ENCODE results near the gene ACSM3. TPM values are rescaled to one million over a fixed set of nuclear protein-coding genes. Genes with fewer than 3 reads are reported as not detected.
"Not testable (repeated sequence)": the region's sequence is repeated elsewhere in the genome, so short reads cannot be mapped to it uniquely, and the experiment has no call there.

ACSM3 gene
- polyA plus RNA-seq, 1 experiment: 0.29 TPM

GRCh38 chr16:20747030-20747816, 16.6 kb upstream of the ACSM3 start:
- POLR2A ChIA-PET: no interaction called here
- CTCF ChIA-PET: no interaction called here
- peaks cover 4% of the 10 kb centered on the region for H3K27me3 ChIP-seq (ENCODE audit: control insufficient read depth, insufficient read depth, low read length)
- TF ChIP-seq, protein P1, sequence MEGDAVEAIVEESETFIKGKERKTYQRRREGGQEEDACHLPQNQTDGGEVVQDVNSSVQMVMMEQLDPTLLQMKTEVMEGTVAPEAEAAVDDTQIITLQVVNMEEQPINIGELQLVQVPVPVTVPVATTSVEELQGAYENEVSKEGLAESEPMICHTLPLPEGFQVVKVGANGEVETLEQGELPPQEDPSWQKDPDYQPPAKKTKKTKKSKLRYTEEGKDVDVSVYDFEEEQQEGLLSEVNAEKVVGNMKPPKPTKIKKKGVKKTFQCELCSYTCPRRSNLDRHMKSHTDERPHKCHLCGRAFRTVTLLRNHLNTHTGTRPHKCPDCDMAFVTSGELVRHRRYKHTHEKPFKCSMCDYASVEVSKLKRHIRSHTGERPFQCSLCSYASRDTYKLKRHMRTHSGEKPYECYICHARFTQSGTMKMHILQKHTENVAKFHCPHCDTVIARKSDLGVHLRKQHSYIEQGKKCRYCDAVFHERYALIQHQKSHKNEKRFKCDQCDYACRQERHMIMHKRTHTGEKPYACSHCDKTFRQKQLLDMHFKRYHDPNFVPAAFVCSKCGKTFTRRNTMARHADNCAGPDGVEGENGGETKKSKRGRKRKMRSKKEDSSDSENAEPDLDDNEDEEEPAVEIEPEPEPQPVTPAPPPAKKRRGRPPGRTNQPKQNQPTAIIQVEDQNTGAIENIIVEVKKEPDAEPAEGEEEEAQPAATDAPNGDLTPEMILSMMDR (IDR thresholded peaks at IDR 0.05; ENCODE audit: insufficient read depth, low read depth, low read length): no peak
- no peak for DNase-seq (ENCODE audit: low read depth)
- no peak overlapping the region for H3K4me3 ChIP-seq (ENCODE audit: low read depth, low read length)
- no peaks in the 10 kb centered on the region for H3K36me3 ChIP-seq (ENCODE audit: control insufficient read depth, insufficient read depth, low read length)

DNA sequence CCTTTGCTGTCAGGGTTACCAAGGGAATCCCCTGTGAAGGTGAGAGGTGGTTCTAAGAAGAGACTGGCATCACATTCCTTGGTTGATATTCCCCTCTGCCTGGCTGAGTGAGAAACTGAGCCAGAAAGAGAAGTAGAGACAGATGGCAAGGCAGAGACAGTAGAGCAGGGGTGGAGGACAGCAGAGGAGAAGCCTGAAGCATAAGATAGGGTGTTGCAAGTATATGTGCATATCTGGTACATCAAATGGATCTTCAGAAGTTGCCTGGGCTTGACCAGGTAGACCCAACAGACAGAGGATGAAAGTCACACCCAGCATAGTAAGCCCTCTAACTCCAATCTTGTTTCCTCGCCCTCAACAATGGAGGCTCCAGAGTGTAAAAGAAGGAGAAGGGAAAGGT, 14.3 kb upstream of the ACSM3 start:
- no peak overlapping the region for H3K4me3 ChIP-seq (ENCODE audit: low read depth, low read length)
- ChIA-PET POLR2A (no interaction called here), CTCF (no interaction called here)
- TF ChIP-seq, protein P1 (IDR thresholded peaks at IDR 0.05; ENCODE audit: insufficient read depth, low read depth, low read length): no peak
- peaks cover 4% of the 10 kb centered on the region for H3K27me3 ChIP-seq (ENCODE audit: control insufficient read depth, insufficient read depth, low read length)
- no peak for DNase-seq (ENCODE audit: low read depth)
- H3K36me3 ChIP-seq (ENCODE audit: control insufficient read depth, insufficient read depth, low read length): no peaks in the 10 kb centered on the region

DNA sequence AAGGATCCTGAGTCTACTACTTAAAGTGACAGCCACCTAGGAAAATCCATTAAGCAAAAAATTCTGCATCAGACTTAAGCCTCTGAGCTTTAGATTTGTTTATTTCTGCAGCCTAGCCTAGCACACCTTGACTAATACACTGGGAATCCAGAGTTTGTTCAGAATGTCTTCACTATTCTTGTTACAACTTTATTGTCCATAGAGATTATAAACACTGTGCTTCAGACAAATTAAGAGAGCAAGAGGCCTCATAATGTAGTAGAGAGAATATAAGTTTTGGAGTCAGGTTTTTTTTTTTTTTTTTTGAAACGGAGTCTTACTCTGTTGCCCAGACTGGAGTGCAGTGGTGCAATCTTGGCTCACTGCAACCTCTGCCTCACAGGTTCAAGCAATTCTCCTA, 13.3 kb upstream of the ACSM3 start:
- TF ChIP-seq, protein P1 (IDR thresholded peaks at IDR 0.05; ENCODE audit: insufficient read depth, low read depth, low read length): no peak
- H3K27me3 ChIP-seq (ENCODE audit: control insufficient read depth, insufficient read depth, low read length): peaks cover 4% of the 10 kb centered on the region
- no peak overlapping the region for H3K4me3 ChIP-seq (ENCODE audit: low read depth, low read length)
- POLR2A ChIA-PET: no interaction called here
- CTCF ChIA-PET: interaction anchor here (0.9 kb wide), 1 partner anchor 49 kb away, joined by 4 read pairs; no protein-coding TSS in a partner anchor
- no peaks in the 10 kb centered on the region for H3K36me3 ChIP-seq (ENCODE audit: control insufficient read depth, insufficient read depth, low read length)
- no peak for DNase-seq (ENCODE audit: low read depth)

- POLR2A ChIA-PET: no interaction called here
- TF ChIP-seq, protein P1 (IDR thresholded peaks at IDR 0.05; ENCODE audit: insufficient read depth, low read depth, low read length): no peak
- CTCF ChIA-PET: no interaction called here
Measured at GRCh38 chr16:20753727-20754126, 10.1 kb upstream of the ACSM3 start.

DNA sequence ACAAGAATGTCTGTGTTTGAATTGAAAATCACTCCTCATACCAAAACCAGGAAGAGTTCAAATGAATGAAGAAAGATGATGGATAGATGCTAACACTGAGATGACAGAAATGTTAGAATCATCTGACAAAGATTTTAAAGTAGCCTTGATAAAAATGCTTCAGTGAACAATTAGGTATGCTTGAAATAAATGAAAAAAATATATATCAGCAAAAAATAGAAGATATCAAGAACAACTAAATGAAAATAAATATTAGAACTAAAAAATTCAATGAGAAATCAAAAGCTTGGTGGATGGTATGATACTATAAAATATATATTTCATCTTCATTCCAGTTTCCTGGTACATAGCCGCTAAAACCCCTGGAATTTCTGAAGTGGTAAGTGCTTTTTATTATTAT, 8.6 kb upstream of the ACSM3 start:
- CTCF ChIA-PET: interaction anchor here (0.9 to 1.3 kb wide), 3 partner anchors 15 to 38 kb away, joined by 3 read pairs; no protein-coding TSS in a partner anchor

More at GRCh38 chr16:20753727-20754126, 10.1 kb upstream of the ACSM3 start:
- DNase-seq (ENCODE audit: low read depth): no peak
- H3K4me3 ChIP-seq (ENCODE audit: low read depth, low read length): no peak overlapping the region
- no peaks in the 10 kb centered on the region for H3K36me3 ChIP-seq (ENCODE audit: control insufficient read depth, insufficient read depth, low read length)
- H3K27me3 ChIP-seq (ENCODE audit: control insufficient read depth, insufficient read depth, low read length): peaks cover 4% of the 10 kb centered on the region

GRCh38 chr16:20755799-20756198, 8.0 kb upstream of the ACSM3 start:
- POLR2A ChIA-PET: not testable (repeated sequence)

More for the DNA sequence above, 8.6 kb upstream of the ACSM3 start:
- POLR2A ChIA-PET: no interaction called here
- TF ChIP-seq, protein P1 (IDR thresholded peaks at IDR 0.05; ENCODE audit: insufficient read depth, low read depth, low read length): no peak
- DNase-seq (ENCODE audit: low read depth): no peak
- no peak overlapping the region for H3K4me3 ChIP-seq (ENCODE audit: low read depth, low read length)
- H3K36me3 ChIP-seq (ENCODE audit: control insufficient read depth, insufficient read depth, low read length): no peaks in the 10 kb centered on the region
- H3K27me3 ChIP-seq (ENCODE audit: control insufficient read depth, insufficient read depth, low read length): no peaks in the 10 kb centered on the region

More at GRCh38 chr16:20755799-20756198, 8.0 kb upstream of the ACSM3 start:
- H3K4me3 ChIP-seq (ENCODE audit: low read depth, low read length); H3K27me3 ChIP-seq (ENCODE audit: control insufficient read depth, insufficient read depth, low read length); CTCF ChIA-PET; DNase-seq (ENCODE audit: low read depth); H3K36me3 ChIP-seq (ENCODE audit: control insufficient read depth, insufficient read depth, low read length): not testable (repeated sequence)
